Cardiac muscle cell (in vitro differentiated cells and primary cell): Measurements from ENCODE around the gene ORMDL3. TPM values are rescaled to one million over a fixed set of nuclear protein-coding genes. Genes with fewer than 3 reads are reported as not detected.
A peak's percentile ranks its signal among the peaks of the same experiment; 100 is the strongest.

Experiments
- DNase-seq, 2 donors: peaks; one replicate each; pipeline versions ENCODE4 v3.0.0 to v3.0.0-alpha.2; 2010 to 2017; ENCODE audit warnings: low read depth in 1 of 2, low spot score in 1 of 2
- H3K27ac ChIP-seq: fragments of 200-600 bp; sonication (generic); 2 replicates; pipeline ENCODE4 v1.5.1; 2016
- H3K27me3 ChIP-seq: fragments of 200-600 bp; sonication (generic); 2 replicates; pipeline ENCODE4 v1.6.0; 2016; ENCODE audit warnings: control low read depth
- H3K36me3 ChIP-seq: fragments of 200-600 bp; sonication (generic); 2 replicates; pipeline ENCODE4 v1.5.1; 2016; ENCODE audit warnings: control low read depth
- H3K4me1 ChIP-seq: fragments of 200-600 bp; sonication (generic); 2 replicates; pipeline ENCODE4 v1.8.1; 2017; ENCODE audit warnings: low read depth, mild to moderate bottlenecking, mixed run types
- H3K4me3 ChIP-seq: fragments of 200-600 bp; sonication (generic); 2 replicates; pipeline ENCODE4 v1.5.1; 2016; ENCODE audit warnings: mild to moderate bottlenecking
- H3K9me3 ChIP-seq: fragments of 200-600 bp; sonication (generic); 2 replicates; pipeline ENCODE4 v1.5.1; 2017; ENCODE audit warnings: low read depth, mild to moderate bottlenecking, control low read depth
- CTCF ChIP-seq: IDR thresholded peaks from 2 replicates; pipeline ENCODE4 v1.5.1; 2012; ENCODE audit warnings: low read depth, mild to moderate bottlenecking, low read length
- polyA plus RNA-seq: library from polyadenylated mRNA; unstranded; fragments of >200 nt; fragmentation: Nextera tagmentation; extraction: Ambion mirVana; gene quantifications from 2 replicates; pipeline ENCODE4 v1.2.1, GENCODE V29; 2016
- total RNA-seq: library from RNA; depleted of rRNA; stranded (reverse); fragments of >200 nt; gene quantifications from 2 replicates; pipeline ENCODE4 v1.2.3, GENCODE V29; 2016

ORMDL3 gene
- total RNA-seq: 49.4 and 52.8 TPM in 2 replicates
- 21.9 and 24.3 TPM in 2 replicates for polyA plus RNA-seq

GRCh38 chr17:39927101-39927928 is at the start of gene ORMDL3, which contains the start of gene LRRC3C:
TSS of gene ORMDL3 (minus strand) at chr17:39927601. CDS start at chr17:39924203, 3,398 bp downstream.
TSS of gene LRRC3C (plus strand) at chr17:39927732. CDS start at chr17:39941524, 13,792 bp downstream.
- Histone ChIP-seq H3K4me1 (peaks cover 22% of the 10 kb centered on the region), H3K27me3 (no peaks in the 10 kb centered on the region), H3K27ac (peak within 1 kb of the TSS; percentile 89), H3K9me3 (no peaks in the 10 kb centered on the region), H3K4me3 (peak within 1 kb of the TSS; percentile 94), H3K36me3 (peaks cover 6% of the 10 kb centered on the region)
- TF ChIP-seq CTCF: no peak
- DNase-seq: peak; percentile 95 to 97

- no peak for DNase-seq
- Histone ChIP-seq H3K27ac (no peak overlapping the region), H3K36me3 (no peaks in the 10 kb centered on the region), H3K4me1 (no peaks in the 10 kb centered on the region), H3K4me3 (no peak overlapping the region), H3K27me3 (peaks cover under 1% of the 10 kb centered on the region), H3K9me3 (no peaks in the 10 kb centered on the region)
- TF ChIP-seq CTCF: no peak
Measured at GRCh38 chr17:39975801-39976200, 48.4 kb upstream of the ORMDL3 start.

GRCh38 chr17:39974433-39974832 is 47.0 kb upstream of the ORMDL3 start:
- Histone ChIP-seq H3K27me3 (peaks cover 3% of the 10 kb centered on the region), H3K36me3 (no peaks in the 10 kb centered on the region), H3K4me1 (no peaks in the 10 kb centered on the region), H3K27ac (no peak overlapping the region), H3K4me3 (no peak overlapping the region), H3K9me3 (no peaks in the 10 kb centered on the region)
- DNase-seq: no peak
- no peak for TF ChIP-seq CTCF

- H3K4me3 ChIP-seq: no peak overlapping the region
- no peak overlapping the region for H3K27ac ChIP-seq
- peaks cover 3% of the 10 kb centered on the region for H3K27me3 ChIP-seq
- H3K4me1 ChIP-seq: no peaks in the 10 kb centered on the region
- no peaks in the 10 kb centered on the region for H3K9me3 ChIP-seq
- peak in 1 of 2 donors; percentile 33 for DNase-seq
- H3K36me3 ChIP-seq: no peaks in the 10 kb centered on the region
- TF ChIP-seq CTCF: no peak
Measured at GRCh38 chr17:39973496-39973895, 46.1 kb upstream of the ORMDL3 start.

- no peak overlapping the region for H3K27ac ChIP-seq
- H3K9me3 ChIP-seq: no peaks in the 10 kb centered on the region
- H3K27me3 ChIP-seq: peaks cover 3% of the 10 kb centered on the region
- H3K4me1 ChIP-seq: no peaks in the 10 kb centered on the region
- TF ChIP-seq CTCF: no peak
- H3K36me3 ChIP-seq: no peaks in the 10 kb centered on the region
- DNase-seq: no peak
- H3K4me3 ChIP-seq: no peak overlapping the region
Measured at GRCh38 chr17:39972271-39972670, 44.9 kb upstream of the ORMDL3 start.
